ENCODE data around the gene KCNMB2.

The KCNMB2 gene

DNA sequence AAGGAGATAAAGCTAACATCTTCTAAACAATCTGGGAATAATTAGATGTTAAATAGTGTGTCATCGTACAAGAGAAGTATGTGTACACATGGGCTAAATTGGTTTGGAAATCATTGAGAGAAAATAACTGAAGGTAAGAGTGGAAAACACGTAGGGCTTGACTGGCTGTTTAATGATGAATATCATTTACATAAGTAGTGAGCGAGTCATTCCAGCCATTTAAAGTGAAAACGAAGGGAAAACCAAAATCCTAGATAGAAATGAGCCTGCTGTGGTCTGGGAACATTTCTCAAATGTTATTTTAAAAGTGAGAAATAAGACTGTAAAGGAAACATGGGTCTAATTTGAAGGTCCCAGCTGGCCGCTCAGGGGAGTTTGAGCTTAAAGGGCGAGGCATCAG is 41.9 kb upstream of the KCNMB2 start:
- no peaks in the 10 kb centered on the region for H3K9me3 ChIP-seq
- TF ChIP-seq, protein P1, sequence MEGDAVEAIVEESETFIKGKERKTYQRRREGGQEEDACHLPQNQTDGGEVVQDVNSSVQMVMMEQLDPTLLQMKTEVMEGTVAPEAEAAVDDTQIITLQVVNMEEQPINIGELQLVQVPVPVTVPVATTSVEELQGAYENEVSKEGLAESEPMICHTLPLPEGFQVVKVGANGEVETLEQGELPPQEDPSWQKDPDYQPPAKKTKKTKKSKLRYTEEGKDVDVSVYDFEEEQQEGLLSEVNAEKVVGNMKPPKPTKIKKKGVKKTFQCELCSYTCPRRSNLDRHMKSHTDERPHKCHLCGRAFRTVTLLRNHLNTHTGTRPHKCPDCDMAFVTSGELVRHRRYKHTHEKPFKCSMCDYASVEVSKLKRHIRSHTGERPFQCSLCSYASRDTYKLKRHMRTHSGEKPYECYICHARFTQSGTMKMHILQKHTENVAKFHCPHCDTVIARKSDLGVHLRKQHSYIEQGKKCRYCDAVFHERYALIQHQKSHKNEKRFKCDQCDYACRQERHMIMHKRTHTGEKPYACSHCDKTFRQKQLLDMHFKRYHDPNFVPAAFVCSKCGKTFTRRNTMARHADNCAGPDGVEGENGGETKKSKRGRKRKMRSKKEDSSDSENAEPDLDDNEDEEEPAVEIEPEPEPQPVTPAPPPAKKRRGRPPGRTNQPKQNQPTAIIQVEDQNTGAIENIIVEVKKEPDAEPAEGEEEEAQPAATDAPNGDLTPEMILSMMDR (IDR thresholded peaks at IDR 0.05): no peak
- H3K27ac ChIP-seq: no peak overlapping the region
- no peaks in the 10 kb centered on the region for H3K36me3 ChIP-seq
- no peaks in the 10 kb centered on the region for H3K4me1 ChIP-seq
- H3K27me3 ChIP-seq: no peaks in the 10 kb centered on the region
- intact Hi-C loops (cut with DNase I; ENCODE audit: low total_unique reads): no loop called here
- no peak overlapping the region for H3K4me3 ChIP-seq
- DNase-seq: no peak

GRCh38 chr3:178496911-178497310 is 39.3 kb upstream of the KCNMB2 start:
- no peaks in the 10 kb centered on the region for H3K9me3 ChIP-seq
- no peaks in the 10 kb centered on the region for H3K4me1 ChIP-seq
- TF ChIP-seq, protein P1 (IDR thresholded peaks at IDR 0.05): no peak
- no peak overlapping the region for H3K27ac ChIP-seq
- intact Hi-C loops (cut with DNase I; ENCODE audit: low total_unique reads): no loop called here
- no peaks in the 10 kb centered on the region for H3K36me3 ChIP-seq
- H3K4me3 ChIP-seq: no peak overlapping the region
- DNase-seq: no peak
- H3K27me3 ChIP-seq: no peaks in the 10 kb centered on the region

- Histone ChIP-seq H3K4me3 (no peak overlapping the region), H3K27me3 (no peaks in the 10 kb centered on the region), H3K27ac (no peak overlapping the region), H3K4me1 (no peaks in the 10 kb centered on the region), H3K36me3 (no peaks in the 10 kb centered on the region), H3K9me3 (no peaks in the 10 kb centered on the region)
- TF ChIP-seq, protein P1 (IDR thresholded peaks at IDR 0.05): no peak
- no peak for DNase-seq
- intact Hi-C loops (cut with DNase I; ENCODE audit: low total_unique reads): no loop called here
Observed at GRCh38 chr3:178498871-178499270, 37.4 kb upstream of the KCNMB2 start.

GRCh38 chr3:178500631-178501030 is 35.6 kb upstream of the KCNMB2 start:
- H3K4me3 ChIP-seq: no peak overlapping the region
- no peak for DNase-seq
- no peaks in the 10 kb centered on the region for H3K4me1 ChIP-seq
- no peak overlapping the region for H3K27ac ChIP-seq
- H3K36me3 ChIP-seq: no peaks in the 10 kb centered on the region
- H3K9me3 ChIP-seq: no peaks in the 10 kb centered on the region
- TF ChIP-seq, protein P1 (IDR thresholded peaks at IDR 0.05): no peak
- intact Hi-C loops (cut with DNase I; ENCODE audit: low total_unique reads): no loop called here
- H3K27me3 ChIP-seq: no peaks in the 10 kb centered on the region

DNA sequence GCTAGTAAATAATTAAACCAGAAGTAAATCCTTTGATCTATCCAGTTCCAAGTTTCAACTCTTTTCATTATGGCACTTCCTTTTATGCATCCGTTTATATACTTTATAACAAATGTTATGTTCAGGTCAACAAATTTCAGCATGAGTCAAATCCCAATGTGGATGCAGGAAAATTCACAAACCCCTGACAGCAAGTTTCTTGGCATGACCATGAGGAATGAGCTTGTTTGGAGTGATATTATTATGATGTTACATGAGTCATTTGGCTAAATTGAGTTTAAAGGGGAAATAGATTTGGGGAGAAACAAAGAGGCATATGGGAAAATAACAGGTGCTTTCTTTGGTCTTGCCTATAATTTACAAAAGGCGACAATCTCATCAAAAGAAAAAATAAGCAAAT is 32.1 kb upstream of the KCNMB2 start:
- intact Hi-C loops (cut with DNase I; ENCODE audit: low total_unique reads): no loop called here
- Histone ChIP-seq H3K36me3 (no peaks in the 10 kb centered on the region), H3K9me3 (no peaks in the 10 kb centered on the region), H3K4me1 (no peaks in the 10 kb centered on the region), H3K27me3 (no peaks in the 10 kb centered on the region), H3K27ac (no peak overlapping the region), H3K4me3 (no peak overlapping the region)
- TF ChIP-seq, protein P1 (IDR thresholded peaks at IDR 0.05): no peak
- no peak for DNase-seq

DNA sequence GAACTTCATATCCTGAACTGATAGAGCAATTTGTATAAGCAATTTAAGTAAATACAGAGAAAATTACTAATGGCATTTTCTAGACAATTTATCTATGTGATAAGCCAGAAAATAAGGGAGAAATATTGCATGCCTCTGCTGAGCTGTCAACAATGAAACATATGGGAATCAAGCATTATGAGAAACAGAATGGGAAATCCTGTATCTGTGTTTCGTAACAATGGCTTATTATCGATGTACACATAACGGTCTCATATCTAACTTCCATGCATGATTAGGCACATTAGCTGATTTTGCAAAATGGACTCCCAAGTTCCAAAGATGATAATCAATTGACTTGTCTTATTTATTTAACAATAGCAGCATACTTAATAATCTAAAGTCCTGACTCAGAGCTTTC is 30.4 kb upstream of the KCNMB2 start:
- TF ChIP-seq, protein P1 (IDR thresholded peaks at IDR 0.05): no peak
- no peaks in the 10 kb centered on the region for H3K4me1 ChIP-seq
- intact Hi-C loops (cut with DNase I; ENCODE audit: low total_unique reads): no loop called here

More for the DNA sequence above, 30.4 kb upstream of the KCNMB2 start:
- no peak overlapping the region for H3K4me3 ChIP-seq
- no peaks in the 10 kb centered on the region for H3K9me3 ChIP-seq
- DNase-seq: no peak
- no peaks in the 10 kb centered on the region for H3K36me3 ChIP-seq
- no peaks in the 10 kb centered on the region for H3K27me3 ChIP-seq
- H3K27ac ChIP-seq: no peak overlapping the region

Data from tibial artery (tissue), 4 donors.